Panc1 (cell line): ENCODE results near the gene VEZT. TPM values are rescaled to one million over a fixed set of nuclear protein-coding genes. Genes with fewer than 3 reads are reported as not detected.
A peak's percentile ranks its signal among the peaks of the same experiment; 100 is the strongest.

Experiments used
- ATAC-seq: fragments of 200-7000 bp; cut with Tn5 transposase; 2 replicates; pipeline ENCODE4 v1.9.1; 2020; ENCODE audit warnings: mild to moderate bottlenecking, moderate library complexity
- BruUV-seq: library from RNA; stranded (reverse); fragments of 400-500 nt; replicated peaks from 2 replicates; lab custom pipeline; 2021; lab: Mats Ljungman, UMichigan
- CTCF ChIA-PET: fragments of 300-600 bp; sonication (Branson Sonifier 250); formaldehyde crosslinking; loops from one replicate; lab custom pipeline; 2022; ENCODE audit warnings: antibody characterized with exemption; lab: Charles Lee
- POLR2A ChIA-PET: fragments of 300-600 bp; sonication (Branson Sonifier 250); formaldehyde crosslinking; loops from one replicate; lab custom pipeline; 2022; ENCODE audit warnings: antibody characterized with exemption; lab: Charles Lee
- DNase-seq: peaks from one replicate; pipeline ENCODE4 v3.0.0-alpha.2; 2010; ENCODE audit warnings: low read depth, low spot score
- H3K27ac ChIP-seq: 2 replicates; pipeline ENCODE4 v1.5.1; 2011; ENCODE audit warnings: mild to moderate bottlenecking, low read length, inconsistent platforms
- H3K27me3 ChIP-seq: fragments of 200-500 bp; sonication (Bioruptor generic); 2 replicates; pipeline ENCODE4 v1.6.0; 2014; ENCODE audit warnings: low read length, inconsistent platforms; ENCODE audit not compliant: control insufficient read depth, insufficient read depth
- H3K36me3 ChIP-seq: fragments of 200-500 bp; sonication (Bioruptor generic); 2 replicates; pipeline ENCODE4 v1.5.1; 2014; ENCODE audit warnings: inconsistent platforms, mild to moderate bottlenecking, low read length, moderate library complexity; ENCODE audit not compliant: control insufficient read depth, insufficient read depth
- H3K4me1 ChIP-seq: 2 replicates; pipeline ENCODE4 v1.5.1; 2011; ENCODE audit warnings: inconsistent platforms, mild to moderate bottlenecking, low read length, moderate library complexity; ENCODE audit not compliant: control insufficient read depth, insufficient read depth
- H3K4me3 ChIP-seq, 2 experiments: 2 replicates each; pipeline ENCODE4 v1.5.1; 2011 to 2012; ENCODE audit warnings: low read depth in 2 of 2, low read length in 2 of 2, mild to moderate bottlenecking in 2 of 2, inconsistent platforms in 1 of 2, moderate library complexity in 1 of 2
- H3K9me3 ChIP-seq: fragments of 200-500 bp; sonication (Bioruptor generic); 2 replicates; pipeline ENCODE4 v1.5.1; 2014; ENCODE audit warnings: low read depth, mild to moderate bottlenecking, inconsistent platforms, low read length, moderate library complexity; ENCODE audit not compliant: control insufficient read depth, insufficient read depth
- CTCF ChIP-seq: fragments of 450-650 bp; IDR thresholded peaks from 2 replicates; pipeline ENCODE4 v1.5.1; 2017; ENCODE audit warnings: mild to moderate bottlenecking
- POLR2AphosphoS5 ChIP-seq: IDR thresholded peaks from 2 replicates; pipeline ENCODE4 v1.6.1; 2012; ENCODE audit warnings: mild to moderate bottlenecking, low read depth, low read length, moderate library complexity
- REST ChIP-seq, 2 experiments: IDR thresholded peaks; 2 replicates each; pipeline ENCODE4 v1.6.1; 2011 to 2012; ENCODE audit warnings: low read depth in 2 of 2, control low read depth in 1 of 2, low read length in 1 of 2, mild to moderate bottlenecking in 1 of 2, moderate library complexity in 1 of 2; ENCODE audit not compliant: insufficient read depth in 1 of 2
- SIN3A ChIP-seq: IDR thresholded peaks from 2 replicates; pipeline ENCODE4 v1.6.1; 2012; ENCODE audit warnings: low read depth, mild to moderate bottlenecking, low read length, moderate library complexity, borderline replicate concordance; ENCODE audit not compliant: insufficient read depth
- TCF7L2 ChIP-seq: IDR thresholded peaks from 2 replicates; pipeline ENCODE4 v1.6.1; 2011; ENCODE audit warnings: mild to moderate bottlenecking, low read depth, low read length, inconsistent platforms
- in situ Hi-C: cut with HindIII; loops from 2 replicates; pipeline ENCODE4 v1.10.0; 2016; ENCODE audit warnings: low sequenced_read_pairs, low pct_unique_long_range_greater_than_20kb
- intact Hi-C: fragments of 100-400 bp; cut with micrococcal nuclease; formaldehyde crosslinking; loops from one replicate; pipeline ENCODE4 v1.10.0; 2022; ENCODE audit not compliant: unreplicated experiment
- total RNA-seq: library from RNA; stranded (reverse); gene quantifications from one replicate; pipeline ENCODE4 v1.2.1, GENCODE V29; 2021; ENCODE audit not compliant: unreplicated experiment

VEZT gene
- total RNA-seq, 1 experiment from 2014 or later, result 70.6 TPM

- no TSS peak for BruUV-seq
- CTCF ChIA-PET, result no interaction called here
Observed at GRCh38 chr12:95177201-95177768, 40.3 kb upstream of the VEZT start.

GRCh38 chr12:95178136-95178535, 39.5 kb upstream of the VEZT start:
- ATAC-seq (no peak), DNase-seq (no peak)
- no peak for TF ChIP-seq TCF7L2
- no peak for TF ChIP-seq CTCF
- no peak for TF ChIP-seq POLR2AphosphoS5
- no peak for TF ChIP-seq SIN3A
- TF ChIP-seq REST (IDR thresholded peaks at IDR 0.05; ENCODE audit: insufficient read depth in 1 of 2, low read depth in 2 of 2, low read length in 1 of 2), result no peak
- no peaks in the 10 kb centered on the region for H3K27me3 ChIP-seq
- H3K4me3 ChIP-seq, result no peak overlapping the region
- ChIA-PET POLR2A (no interaction called here), CTCF (no interaction called here)
- H3K27ac ChIP-seq, result no peak overlapping the region
- H3K4me1 ChIP-seq, result peaks cover 19% of the 10 kb centered on the region
- H3K36me3 ChIP-seq, result no peaks in the 10 kb centered on the region; the same call in 1 of the 2 replicates
- no peaks in the 10 kb centered on the region for H3K9me3 ChIP-seq
- no TSS peak for BruUV-seq
- in situ Hi-C loops (no loop called here), intact Hi-C loops (no loop called here)

More at GRCh38 chr12:95177201-95177768, 40.3 kb upstream of the VEZT start:
- TF ChIP-seq SIN3A (no peak), TCF7L2 (no peak), POLR2AphosphoS5 (no peak), REST (IDR thresholded peaks at IDR 0.05; ENCODE audit: insufficient read depth in 1 of 2, low read depth in 2 of 2, low read length in 1 of 2) (no peak), CTCF (no peak)
- intact Hi-C loops, result no loop called here
- peak overlapping the region; percentile 11; the same call in 1 of the 2 replicates for H3K27ac ChIP-seq
- POLR2A ChIA-PET, result no interaction called here
- ATAC-seq (no peak), DNase-seq (no peak)
- H3K9me3 ChIP-seq, result no peaks in the 10 kb centered on the region
- H3K36me3 ChIP-seq, result no peaks in the 10 kb centered on the region; the same call in 1 of the 2 replicates
- peaks cover 26% of the 10 kb centered on the region for H3K4me1 ChIP-seq
- in situ Hi-C loops, result no loop called here
- H3K27me3 ChIP-seq, result no peaks in the 10 kb centered on the region
- H3K4me3 ChIP-seq, result no peak overlapping the region
